ENCODE measurements around the gene TNFRSF1A.
A peak's percentile ranks its signal among the peaks of the same experiment; 100 is the strongest.

Gene TNFRSF1A

GRCh38 chr12:6336889-6337853 is 4.7 kb downstream of the TNFRSF1A start:
- no peak for DNase-seq

GRCh38 chr12:6336079-6336888 is 5.6 kb downstream of the TNFRSF1A start:
- DNase-seq: peak; percentile 61

- no peak for DNase-seq
Measured at GRCh38 chr12:6335451-6336078, 6.3 kb downstream of the TNFRSF1A start.

DNA sequence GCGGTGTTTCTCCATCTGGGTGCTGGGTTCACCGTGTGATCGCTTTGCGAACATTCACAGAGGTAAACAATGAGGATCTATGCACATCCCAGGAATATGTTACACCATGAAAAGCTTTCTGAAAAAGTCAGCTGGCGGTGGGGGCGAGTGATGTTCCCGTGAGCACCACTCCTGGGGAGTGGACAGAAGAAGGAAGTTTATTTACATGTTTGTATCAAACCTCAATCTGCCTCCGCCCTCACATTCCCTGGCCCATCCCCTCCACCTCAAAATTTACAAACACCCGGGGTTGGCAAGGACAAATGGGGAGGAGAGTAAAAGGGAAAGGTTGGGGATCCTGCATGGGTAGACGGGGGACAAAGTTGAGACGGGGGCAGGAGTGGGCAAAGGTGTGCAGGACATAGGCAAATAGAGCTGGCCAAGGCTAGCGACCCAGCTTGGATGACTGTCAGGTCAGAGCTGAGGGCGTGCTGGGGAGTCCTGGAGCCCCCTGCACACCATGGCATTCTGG is 6.9 kb downstream of the TNFRSF1A start:
- no peak for DNase-seq

DNA sequence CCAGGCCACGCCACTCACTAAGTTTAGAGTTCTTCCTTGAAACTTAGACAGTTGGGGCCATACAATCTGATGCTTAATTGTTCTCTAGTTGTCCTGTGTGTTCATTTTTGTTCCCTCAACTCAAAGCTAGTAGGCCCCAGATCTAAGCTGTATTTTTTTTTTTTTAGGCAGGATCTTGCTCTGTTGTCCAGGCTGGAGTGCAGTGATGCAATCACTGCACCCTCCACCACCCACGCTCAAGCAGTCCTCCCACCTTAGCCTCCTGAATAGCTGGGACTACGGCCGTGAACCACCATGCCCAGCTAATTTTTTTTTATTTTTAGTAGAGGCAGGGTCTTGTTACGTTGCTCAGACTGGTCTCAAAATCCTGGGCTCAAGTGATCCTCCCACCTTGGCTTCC is 7.5 kb downstream of the TNFRSF1A start:
- no peak for DNase-seq

DNA sequence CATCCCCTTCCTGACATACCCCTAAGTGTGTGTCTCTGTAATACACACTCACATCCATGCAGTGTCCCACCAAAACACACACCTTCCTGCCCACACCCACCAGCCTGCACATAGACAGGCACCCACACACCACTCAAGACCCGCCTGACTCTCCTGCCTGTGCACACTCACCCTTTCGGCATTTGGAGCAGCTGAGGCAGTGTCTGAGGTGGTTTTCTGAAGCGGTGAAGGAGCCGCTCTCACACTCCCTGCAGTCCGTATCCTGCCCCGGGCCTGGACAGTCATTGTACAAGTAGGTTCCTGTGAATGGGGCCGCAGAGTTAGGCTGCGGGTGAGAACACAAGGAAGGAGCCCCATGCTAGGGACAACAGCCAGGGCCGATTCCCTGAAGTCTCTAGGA is 8.3 kb downstream of the TNFRSF1A start:
- DNase-seq: no peak

DNA sequence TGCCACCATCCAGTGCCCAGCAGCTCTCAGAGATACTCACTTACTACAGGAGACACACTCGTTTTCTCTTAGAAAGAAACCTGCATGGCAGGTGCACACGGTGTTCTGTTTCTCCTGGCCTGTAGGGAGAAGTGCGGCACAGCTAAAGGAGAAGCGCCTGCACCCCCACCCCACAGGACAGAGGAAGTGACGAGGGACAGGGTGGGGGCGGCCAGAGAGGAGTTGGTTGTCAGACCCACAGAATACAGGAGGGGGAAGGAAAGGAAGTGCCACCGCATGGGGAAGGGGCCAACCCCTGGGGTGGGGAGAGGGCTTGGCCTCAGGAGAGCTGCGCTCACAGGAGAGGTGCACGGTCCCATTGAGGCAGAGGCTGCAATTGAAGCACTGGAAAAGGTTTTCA is 8.8 kb downstream of the TNFRSF1A start:
- DNase-seq: no peak

DNA sequence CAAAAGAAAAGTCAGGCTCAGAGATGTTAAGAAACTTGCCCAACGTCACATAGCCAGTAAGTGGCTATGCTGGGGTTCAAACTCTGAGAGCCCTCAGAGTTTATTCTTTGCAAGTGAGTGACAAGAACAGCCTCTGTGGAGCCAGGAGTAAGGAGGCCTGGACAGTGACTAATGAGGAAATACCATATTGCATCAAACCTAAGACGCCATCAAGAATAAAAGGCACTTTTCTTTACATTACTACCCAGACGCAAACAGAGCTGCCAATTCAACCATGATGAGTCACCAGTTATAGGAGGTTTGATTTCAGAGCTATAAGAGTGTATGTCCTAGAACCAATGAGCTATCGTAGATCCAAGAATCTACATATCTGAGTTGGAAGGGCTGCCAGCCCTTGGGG is 9.4 kb downstream of the TNFRSF1A start:
- DNase-seq: no peak

DNA sequence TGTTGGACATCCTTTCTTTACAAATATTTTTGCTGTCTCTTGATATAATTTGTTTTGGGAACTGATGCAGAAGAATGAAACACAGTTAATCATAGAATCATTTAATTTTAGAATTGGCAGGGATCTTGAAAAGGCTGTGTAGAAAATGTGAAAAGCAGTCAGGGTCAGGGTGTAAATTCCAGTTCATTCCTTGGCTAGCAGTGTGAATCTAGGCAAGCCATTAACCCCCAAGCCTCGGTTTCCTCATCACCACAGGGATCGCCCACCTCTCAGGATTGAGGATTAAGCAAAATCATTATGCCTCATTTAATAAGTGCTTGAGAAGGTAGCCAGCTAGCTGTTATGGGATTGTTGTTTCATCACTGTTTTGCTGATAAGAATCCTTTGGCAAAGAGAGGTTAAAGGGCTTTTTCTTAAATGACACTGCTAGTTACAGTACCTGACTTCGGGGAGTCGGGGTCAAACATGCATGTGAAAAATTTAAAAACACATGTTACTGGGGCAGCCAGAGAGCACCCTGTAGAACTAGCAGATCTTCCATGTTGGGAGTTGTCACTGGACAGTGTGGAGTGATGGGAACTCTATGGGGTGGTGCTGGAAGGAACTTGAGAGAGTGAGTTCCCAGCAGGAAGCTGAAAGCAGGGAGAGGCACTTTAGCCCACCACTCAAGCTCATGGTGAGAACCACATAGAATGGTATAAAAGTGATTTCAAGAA is 10.7 kb downstream of the TNFRSF1A start:
- DNase-seq: no peak

DNA sequence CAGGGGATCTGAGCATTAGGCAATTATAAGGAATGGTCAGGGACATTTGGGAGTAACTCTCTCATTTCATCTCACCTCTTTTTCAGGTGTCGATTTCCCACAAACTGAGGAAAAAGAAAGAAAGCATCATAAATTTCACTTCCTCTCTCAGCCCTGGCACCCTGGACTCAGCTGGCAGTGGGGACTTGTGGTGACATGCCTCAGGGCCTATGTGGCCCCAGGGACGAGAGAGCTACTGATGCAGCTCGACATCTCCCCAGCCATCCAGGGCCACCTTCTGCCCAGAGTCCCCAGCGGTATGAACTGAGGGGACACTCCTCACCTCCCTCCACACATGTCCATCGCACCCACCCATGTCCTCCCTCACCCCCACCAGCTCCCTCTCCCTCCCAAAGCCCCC is 11.7 kb downstream of the TNFRSF1A start:
- DNase-seq: no peak

GRCh38 chr12:6329703-6330064 is 12.2 kb downstream of the TNFRSF1A start:
- no peak for DNase-seq

GRCh38 chr12:6328945-6329702 is 12.8 kb downstream of the TNFRSF1A start:
- no peak for DNase-seq

DNA sequence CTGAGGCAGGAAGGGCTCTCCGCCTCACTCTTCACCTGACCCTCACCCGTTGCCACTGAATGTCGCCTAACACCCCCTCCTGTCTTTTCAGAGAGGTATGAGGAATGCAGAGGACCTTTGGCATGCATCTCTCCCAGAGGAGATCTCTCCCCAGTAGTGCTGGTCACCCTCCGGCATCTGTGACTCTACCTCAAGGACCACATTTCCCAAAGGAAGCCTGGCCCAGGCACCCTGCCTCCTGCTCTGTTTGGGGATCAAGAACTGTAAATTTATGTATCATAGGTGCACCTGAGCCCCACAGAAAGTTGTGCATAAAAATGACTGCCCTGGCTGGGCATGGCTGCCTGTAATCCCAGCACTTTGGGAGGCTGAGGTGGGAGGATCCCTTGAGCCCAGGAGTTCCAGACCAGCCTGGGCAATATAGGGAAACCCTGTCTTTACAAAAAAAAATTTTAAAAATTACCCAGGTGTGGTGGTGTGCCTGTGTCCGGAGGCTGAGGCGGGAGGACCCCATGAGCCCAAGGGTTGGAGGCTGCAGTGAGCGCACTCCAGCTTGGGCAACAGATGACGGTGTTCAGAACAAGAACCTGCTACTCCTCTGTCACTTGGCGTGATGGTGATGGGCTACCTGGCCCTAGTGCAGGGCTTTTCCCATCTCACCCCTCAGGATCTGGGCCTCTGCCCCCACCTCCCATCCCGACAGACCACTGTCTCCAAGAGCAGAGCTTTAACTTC is 13.7 kb downstream of the TNFRSF1A start:
- no peak for DNase-seq

DNA sequence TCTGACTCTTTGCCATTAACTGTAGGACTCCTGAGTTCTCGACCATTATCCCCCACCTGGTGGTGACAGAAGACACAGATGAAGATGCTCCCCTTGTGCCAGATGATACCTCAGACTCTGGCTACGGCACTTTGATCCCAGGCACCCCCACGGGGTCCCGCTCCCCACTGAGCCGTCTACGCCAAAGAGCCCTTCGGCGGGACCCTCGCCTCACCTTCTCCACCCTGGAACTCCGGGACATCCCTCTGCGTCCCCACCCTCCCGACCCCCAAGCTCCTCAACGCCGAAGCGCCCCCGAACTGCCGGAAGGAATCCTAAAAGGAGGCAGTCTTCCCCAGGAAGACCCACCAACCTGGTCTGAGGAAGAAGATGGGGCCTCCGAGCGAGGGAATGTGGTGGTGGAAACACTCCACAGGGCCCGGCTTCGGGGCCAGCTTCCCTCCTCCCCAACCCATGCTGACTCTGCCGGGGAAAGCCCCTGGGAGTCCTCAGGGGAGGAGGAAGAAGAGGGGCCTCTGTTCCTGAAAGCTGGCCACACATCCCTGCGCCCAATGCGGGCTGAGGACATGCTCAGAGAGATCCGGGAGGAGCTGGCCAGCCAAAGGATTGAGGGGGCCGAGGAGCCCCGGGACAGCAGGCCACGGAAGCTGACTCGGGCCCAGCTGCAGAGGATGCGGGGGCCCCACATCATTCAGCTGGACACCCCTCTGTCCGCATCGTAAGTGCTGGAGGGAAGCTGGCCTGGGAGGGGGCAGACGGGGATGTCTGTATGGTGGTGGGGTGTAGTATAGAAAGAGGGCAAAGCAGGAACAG is 14.4 kb downstream of the TNFRSF1A start:
- DNase-seq: no peak

- no peak for DNase-seq
Measured at GRCh38 chr12:6326316-6327228, 15.3 kb downstream of the TNFRSF1A start.

DNA sequence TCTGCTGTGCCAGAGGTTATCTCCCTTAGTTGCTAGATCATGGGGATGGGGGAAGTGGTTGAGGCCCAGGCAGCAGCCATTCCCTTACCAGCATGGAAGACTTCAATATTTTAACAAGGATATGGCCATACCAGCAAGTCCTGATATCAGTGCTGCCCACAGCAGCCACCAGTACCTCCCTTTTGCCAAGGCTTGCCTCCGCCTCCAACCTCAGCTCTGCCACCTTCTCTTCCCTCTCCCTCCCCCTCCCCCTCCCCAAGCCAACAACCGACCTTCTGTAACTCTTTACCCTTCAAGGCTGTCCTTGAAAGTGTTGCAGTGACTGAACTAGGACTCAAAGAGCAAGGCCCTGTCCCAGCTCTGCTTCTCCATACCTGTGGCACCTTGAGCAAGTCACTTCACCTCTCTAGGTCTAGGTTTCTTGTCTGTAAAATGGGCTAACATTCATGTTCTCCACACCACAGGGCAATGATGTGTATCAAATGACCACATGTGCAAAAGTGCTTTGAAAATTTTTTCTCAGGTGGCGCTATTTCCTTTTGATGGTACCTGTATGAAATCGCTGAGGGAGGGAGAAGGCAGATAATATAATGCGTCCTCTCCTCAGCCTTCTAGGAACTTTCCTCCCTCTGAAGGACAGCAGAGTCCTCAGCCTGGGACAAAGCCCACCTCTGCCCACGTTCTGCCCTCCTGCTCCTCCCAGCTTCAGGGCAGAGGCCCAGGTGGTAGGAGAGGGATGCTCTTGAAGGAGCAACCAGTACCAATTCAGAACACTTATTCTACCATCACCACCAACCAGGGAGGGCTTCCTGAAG is 16.7 kb downstream of the TNFRSF1A start:
- DNase-seq: no peak

GRCh38 chr12:6323995-6324711 is 17.7 kb downstream of the TNFRSF1A start:
- no peak for DNase-seq

All from NCI-H2107 (cell line).